GM21447 (cell line): Measurements from ENCODE around the gene SHLD1.

Experiments used
- ATAC-seq: cut with Tn5 transposase; IDR thresholded peaks from one replicate; pipeline ENCODE4 v1.9.1; 2021; ENCODE audit not compliant: unreplicated experiment

SHLD1 gene

GRCh38 chr20:5811746-5812145 lies 61.5 kb downstream of the SHLD1 start:
- ATAC-seq = no peak

GRCh38 chr20:5818346-5818681 lies 68.1 kb downstream of the SHLD1 start:
- ATAC-seq = no peak

GRCh38 chr20:5820738-5821137 lies 70.5 kb downstream of the SHLD1 start:
- no peak for ATAC-seq

- ATAC-seq = no peak
Measured at GRCh38 chr20:5821627-5822215, 71.5 kb downstream of the SHLD1 start.

- no peak for ATAC-seq
Measured at GRCh38 chr20:5822569-5822968, 72.4 kb downstream of the SHLD1 start.

GRCh38 chr20:5825130-5825719 lies 75.0 kb downstream of the SHLD1 start:
- ATAC-seq = no peak

GRCh38 chr20:5827098-5827853 lies 77.1 kb downstream of the SHLD1 start:
- no peak for ATAC-seq

GRCh38 chr20:5827861-5828260 lies 77.7 kb downstream of the SHLD1 start:
- ATAC-seq = no peak

GRCh38 chr20:5829241-5829809 lies 79.1 kb downstream of the SHLD1 start:
- ATAC-seq = no peak

GRCh38 chr20:5831539-5832237 lies 81.5 kb downstream of the SHLD1 start:
- ATAC-seq = no peak

- ATAC-seq = no peak
Measured at GRCh38 chr20:5833309-5833941, 83.2 kb downstream of the SHLD1 start.

- ATAC-seq = no peak
Measured at GRCh38 chr20:5834436-5835005, 84.3 kb downstream of the SHLD1 start.

GRCh38 chr20:5835321-5835821 lies 85.2 kb downstream of the SHLD1 start:
- no peak for ATAC-seq

GRCh38 chr20:5835871-5836270 lies 85.7 kb downstream of the SHLD1 start:
- ATAC-seq = no peak

- no peak for ATAC-seq
Measured at GRCh38 chr20:5836569-5836968, 86.4 kb downstream of the SHLD1 start.

- no peak for ATAC-seq
Measured at GRCh38 chr20:5840411-5841002, 90.3 kb downstream of the SHLD1 start.

- no peak for ATAC-seq
Measured at GRCh38 chr20:5841522-5841921, 91.3 kb downstream of the SHLD1 start.

GRCh38 chr20:5842465-5842864 lies 92.3 kb downstream of the SHLD1 start:
- ATAC-seq = no peak

GRCh38 chr20:5843054-5843592 lies 92.9 kb downstream of the SHLD1 start:
- ATAC-seq = peak; percentile 64
